H1 (cell line): ENCODE results near the gene GJD2. TPM values are rescaled to one million over a fixed set of nuclear protein-coding genes. Genes with fewer than 3 reads are reported as not detected.

Source experiments
- CTCF ChIA-PET: fragments of 300-600 bp; sonication (Branson Sonifier 250); formaldehyde crosslinking; loops from one replicate; lab custom pipeline; 2021; ENCODE audit not compliant: partially characterized antibody; lab: Charles Lee
- POLR2A ChIA-PET: fragments of 300-600 bp; sonication (Branson Sonifier 250); formaldehyde crosslinking; loops from one replicate; lab custom pipeline; 2021; ENCODE audit warnings: inconsistent platforms; ENCODE audit not compliant: partially characterized antibody; lab: Charles Lee
- DNase-seq, 2 experiments: peaks; one replicate each; pipeline versions ENCODE4 v3.0.0 to v3.0.0-alpha.2; 2010 to 2022; ENCODE audit warnings: low spot score in 2 of 2, low read depth in 1 of 2, mixed read lengths in 1 of 2
- FAIRE-seq: peaks from 2 replicates; lab custom pipeline; 2011; peaks lifted over from hg19 to GRCh38; lab: Jason Lieb, UNC
- H2AFZ ChIP-seq: 2 replicates; pipeline ENCODE4 v1.8.1; 2012; ENCODE audit warnings: low read length, inconsistent platforms
- H2AK5ac ChIP-seq: 2 replicates; pipeline ENCODE4 v1.6.1; 2013; ENCODE audit warnings: low read depth, low read length
- H2BK120ac ChIP-seq: replicated peaks from 2 replicates; pipeline ENCODE3; 2013; ENCODE audit warnings: low read depth, low read length, inconsistent platforms
- H2BK12ac ChIP-seq: 2 replicates; pipeline ENCODE4 v1.6.1; 2013; ENCODE audit warnings: low read depth, low read length
- H2BK15ac ChIP-seq: 2 replicates; pipeline ENCODE4 v1.6.1; 2013; ENCODE audit warnings: low read length
- H2BK20ac ChIP-seq: 2 replicates; pipeline ENCODE4 v1.6.1; 2013; ENCODE audit warnings: low read length
- H2BK5ac ChIP-seq: 2 replicates; pipeline ENCODE4 v1.6.1; 2013; ENCODE audit warnings: low read depth, low read length
- H3K14ac ChIP-seq: 2 replicates; pipeline ENCODE4 v1.6.1; 2013; ENCODE audit warnings: inconsistent platforms; ENCODE audit not compliant: insufficient read length
- H3K18ac ChIP-seq: 2 replicates; pipeline ENCODE4 v1.6.1; 2013; ENCODE audit warnings: low read length; ENCODE audit errors: extremely low read depth
- H3K23ac ChIP-seq: 2 replicates; pipeline ENCODE4 v1.6.1; 2013; ENCODE audit warnings: inconsistent platforms; ENCODE audit not compliant: insufficient read length
- H3K23me2 ChIP-seq: 2 replicates; pipeline ENCODE4 v1.6.1; 2013; ENCODE audit warnings: low read depth, low read length
- H3K27ac ChIP-seq: 2 replicates; pipeline ENCODE4 v1.6.1; 2011; ENCODE audit warnings: low read depth, low read length, inconsistent platforms
- H3K27me3 ChIP-seq, 4 experiments: replicated peaks in 1 of 4; 1 replicate in 1 of 4; 2 replicates in 3 of 4; pipeline versions ENCODE4 v1.6.1 to v1.8.1; 2011 to 2013; ENCODE audit warnings: low read length in 3 of 4, mild to moderate bottlenecking in 3 of 4, inconsistent platforms in 2 of 4, mixed read lengths in 2 of 4, moderate library complexity in 1 of 4; ENCODE audit not compliant: control insufficient read depth in 3 of 4, insufficient read depth in 3 of 4; ENCODE audit errors: extremely low read depth in 1 of 4
- H3K36me3 ChIP-seq, 4 experiments: 2 replicates each; pipeline versions ENCODE4 v1.6.1 to v1.8.1; 2011 to 2013; ENCODE audit warnings: mild to moderate bottlenecking in 4 of 4, low read length in 3 of 4, moderate library complexity in 2 of 4, control low read depth in 1 of 4, inconsistent platforms in 1 of 4; ENCODE audit not compliant: insufficient read depth in 4 of 4, control insufficient read depth in 2 of 4
- H3K4ac ChIP-seq: replicated peaks from 2 replicates; pipeline ENCODE3; 2013; ENCODE audit warnings: low read length, low read depth, mixed read lengths, inconsistent platforms; ENCODE audit not compliant: insufficient read length
- H3K4me1 ChIP-seq, 4 experiments: replicated peaks in 1 of 4; 1 replicate in 1 of 4; 2 replicates in 3 of 4; pipeline versions ENCODE4 v1.6.1 to v1.8.1; 2011 to 2013; ENCODE audit warnings: low read length in 3 of 4, inconsistent platforms in 2 of 4, mixed read lengths in 1 of 4; ENCODE audit not compliant: insufficient read depth in 4 of 4, control insufficient read depth in 3 of 4
- H3K4me2 ChIP-seq, 2 experiments: 2 replicates each; pipeline versions ENCODE4 v1.6.1 to v1.8.1; 2011 to 2013; ENCODE audit warnings: low read depth in 2 of 2, low read length in 2 of 2, control low read depth in 1 of 2, inconsistent platforms in 1 of 2, mild to moderate bottlenecking in 1 of 2; ENCODE audit not compliant: insufficient read depth in 1 of 2
- H3K4me3 ChIP-seq, 4 experiments: fragments of 200-600, 300-600 bp in 1 of 4; sonication (generic), shearing (Covaris generic), sonication (Bioruptor Twin) in 1 of 4; 2 replicates each; pipeline versions ENCODE4 v1.5.1 to v1.8.1; 2011 to 2016; ENCODE audit warnings: low read length in 4 of 4, low read depth in 3 of 4, control low read depth in 2 of 4, inconsistent platforms in 2 of 4, mild to moderate bottlenecking in 2 of 4, mixed read lengths in 1 of 4, moderate library complexity in 1 of 4; ENCODE audit not compliant: insufficient read depth in 2 of 4; ENCODE audit errors: extremely low read depth in 1 of 4
- H3K56ac ChIP-seq: replicated peaks from 2 replicates; pipeline ENCODE3; 2013; ENCODE audit warnings: low read depth, mild to moderate bottlenecking, mixed read lengths, low read length, inconsistent platforms; ENCODE audit not compliant: insufficient read length
- H3K79me1 ChIP-seq: 2 replicates; pipeline ENCODE4 v1.6.1; 2013; ENCODE audit warnings: low read depth, low read length, control low read depth
- H3K79me2 ChIP-seq, 2 experiments: 2 replicates each; pipeline versions ENCODE4 v1.6.1 to v1.8.1; 2012 to 2013; ENCODE audit warnings: low read length in 2 of 2, mild to moderate bottlenecking in 2 of 2, inconsistent platforms in 1 of 2; ENCODE audit not compliant: insufficient read depth in 2 of 2, control insufficient read depth in 1 of 2
- H3K9ac ChIP-seq, 4 experiments: replicated peaks in 1 of 4; 1 replicate in 1 of 4; 2 replicates in 3 of 4; pipeline versions ENCODE4 v1.6.1 to v1.8.1; 2011 to 2013; ENCODE audit warnings: low read depth in 3 of 4, low read length in 3 of 4, control low read depth in 2 of 4, mild to moderate bottlenecking in 2 of 4, moderate library complexity in 2 of 4, inconsistent platforms in 1 of 4; ENCODE audit errors: extremely low read depth in 1 of 4
- H3K9me3 ChIP-seq, 2 experiments: 2 replicates each; pipeline versions ENCODE4 v1.6.1 to v1.8.1; 2012 to 2013; ENCODE audit warnings: mild to moderate bottlenecking in 2 of 2, moderate library complexity in 2 of 2, control low read depth in 1 of 2, inconsistent platforms in 1 of 2, low read depth in 1 of 2, low read length in 1 of 2, mixed read lengths in 1 of 2; ENCODE audit not compliant: insufficient read depth in 2 of 2
- H4K20me1 ChIP-seq, 2 experiments: replicated peaks in 1 of 2; 2 replicates each; pipeline versions ENCODE3 to v1.8.1; 2011 to 2013; ENCODE audit warnings: inconsistent platforms in 2 of 2, low read length in 2 of 2, mild to moderate bottlenecking in 1 of 2; ENCODE audit not compliant: insufficient read depth in 2 of 2, control insufficient read depth in 1 of 2
- H4K5ac ChIP-seq: 2 replicates; pipeline ENCODE4 v1.6.1; 2013; ENCODE audit warnings: low read length, low read depth, mixed read lengths, inconsistent platforms; ENCODE audit not compliant: insufficient read length
- H4K8ac ChIP-seq: 2 replicates; pipeline ENCODE4 v1.8.0; 2013; ENCODE audit warnings: mild to moderate bottlenecking, moderate library complexity, low read length, inconsistent platforms; ENCODE audit not compliant: insufficient read depth; ENCODE audit errors: extremely low read depth
- H4K91ac ChIP-seq: replicated peaks from 2 replicates; pipeline ENCODE3; 2013; ENCODE audit warnings: low read length, mixed read lengths, inconsistent platforms; ENCODE audit not compliant: insufficient read length
- JUN ChIP-seq: IDR thresholded peaks from 2 replicates; pipeline ENCODE4 v1.6.1; 2011; ENCODE audit warnings: low read depth, mild to moderate bottlenecking, improper control_type of control experiment, low read length
- POLR2AphosphoS5 ChIP-seq: IDR thresholded peaks from 2 replicates; pipeline ENCODE4 v1.6.1; 2011; ENCODE audit warnings: low read depth, low read length
- SIX5 ChIP-seq: IDR thresholded peaks from 2 replicates; pipeline ENCODE4 v1.6.1; 2011; ENCODE audit warnings: mild to moderate bottlenecking, low read depth, low read length
- SRF ChIP-seq: IDR thresholded peaks from 2 replicates; pipeline ENCODE4 v1.6.1; 2011; ENCODE audit warnings: mild to moderate bottlenecking, low read depth, low read length, moderate library complexity
- WGBS, 2 experiments: shearing (Covaris generic) in 1 of 2; methylation state at CpG; one replicate each; pipeline versions ENCODE4 v1.1.6 to v1.1.7; 2013 to 2015; ENCODE audit warnings: low lambda C conversion rate in 2 of 2, mixed read lengths in 2 of 2, inconsistent platforms in 1 of 2, low coverage in 1 of 2, missing lambda C conversion rate in 1 of 2; ENCODE audit not compliant: insufficient replicate concordance in 2 of 2, insufficient coverage in 1 of 2, insufficient read length in 1 of 2; ENCODE audit errors: extremely low coverage in 1 of 2, missing lambda C conversion rate in 1 of 2; 5-methylcytosine and 5-hydroxymethylcytosine counted together
- polyA plus RNA-seq, 7 experiments: library from polyadenylated mRNA; depleted of rRNA in 3 of 7; stranded (reverse) in 5 of 7; unstranded in 2 of 7; fragments of >200 nt in 5 of 7; fragments of 200-250 nt in 2 of 7; gene quantifications; 1 replicate in 5 of 7; 2 replicates in 1 of 7; 4 replicates in 1 of 7; pipeline versions ENCODE4 v1.2.1 to v1.2.3, GENCODE V29; 2011 to 2013; ENCODE audit warnings: missing spikeins in 2 of 7, mixed read lengths in 2 of 7
- total RNA-seq: library from RNA; stranded (reverse); fragmentation: NEBNext Ultra II Directional; extraction: Animal tissue kit (Norgen Biotek cat#: 25700); gene quantifications from 2 replicates; pipeline ENCODE4 v1.2.1, GENCODE V29; 2021
- TF ChIP-seq, protein P1 (sequence below): IDR thresholded peaks from 2 replicates; pipeline ENCODE4 v1.6.1; 2011; ENCODE audit warnings: low read length, improper control_type of control experiment

GJD2 gene
- total and polyA plus RNA-seq, 2 of the 8 experiments (the other 6 are each of a cell fraction or from before 2014, with no cell fraction given): 0.39 to 0.54 TPM

- H3K4me3 ChIP-seq: no peak overlapping the region
- H2AFZ ChIP-seq: no peak overlapping the region
- H2BK12ac ChIP-seq: no peak overlapping the region
- FAIRE-seq (no peak), DNase-seq (no peak)
- H3K27me3 ChIP-seq: no peaks in the 10 kb centered on the region; a peak in 1 of 7 replicates
- TF ChIP-seq, protein P1, sequence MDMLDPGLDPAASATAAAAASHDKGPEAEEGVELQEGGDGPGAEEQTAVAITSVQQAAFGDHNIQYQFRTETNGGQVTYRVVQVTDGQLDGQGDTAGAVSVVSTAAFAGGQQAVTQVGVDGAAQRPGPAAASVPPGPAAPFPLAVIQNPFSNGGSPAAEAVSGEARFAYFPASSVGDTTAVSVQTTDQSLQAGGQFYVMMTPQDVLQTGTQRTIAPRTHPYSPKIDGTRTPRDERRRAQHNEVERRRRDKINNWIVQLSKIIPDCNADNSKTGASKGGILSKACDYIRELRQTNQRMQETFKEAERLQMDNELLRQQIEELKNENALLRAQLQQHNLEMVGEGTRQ: no peak
- no peak for TF ChIP-seq POLR2AphosphoS5
- TF ChIP-seq SRF: no peak
- TF ChIP-seq JUN: no peak
- TF ChIP-seq SIX5: no peak
- POLR2A ChIA-PET: no interaction called here
- no peaks in the 10 kb centered on the region for H4K20me1 ChIP-seq
- no peak overlapping the region for H2AK5ac ChIP-seq
- H3K18ac ChIP-seq: no peak overlapping the region
- H3K79me1 ChIP-seq: no peaks in the 10 kb centered on the region
- H4K5ac ChIP-seq: no peak overlapping the region
- no peak overlapping the region for H3K23ac ChIP-seq
- no peak overlapping the region for H4K8ac ChIP-seq
- CTCF ChIA-PET: interaction anchor here (1.0 kb wide), 1 partner anchor 44 kb away, joined by 3 read pairs; no protein-coding TSS in a partner anchor
- H3K79me2 ChIP-seq: no peaks in the 10 kb centered on the region
- H3K27ac ChIP-seq: no peak overlapping the region
- H3K9me3 ChIP-seq: no peaks in the 10 kb centered on the region
- H3K9ac ChIP-seq: no peak overlapping the region
- H2BK5ac ChIP-seq: no peak overlapping the region
- H3K56ac ChIP-seq: no peak overlapping the region
- H3K36me3 ChIP-seq: no peaks in the 10 kb centered on the region
- no peaks in the 10 kb centered on the region for H3K4me1 ChIP-seq
- no peaks in the 10 kb centered on the region for H3K23me2 ChIP-seq
- H3K14ac ChIP-seq: no peak overlapping the region
- H2BK20ac ChIP-seq: no peak overlapping the region
- no peak overlapping the region for H3K4me2 ChIP-seq
- H4K91ac ChIP-seq: no peak overlapping the region
- H2BK15ac ChIP-seq: no peak overlapping the region
- WGBS, 2 experiments: 98% methylated on average over 2 of the region's 2 CpGs; no CpG with 5 or more reads in 1 of the 2 experiments
- no peak overlapping the region for H2BK120ac ChIP-seq
- no peak overlapping the region for H3K4ac ChIP-seq
Observed at GRCh38 chr15:34739346-34739745, 15.5 kb downstream of the GJD2 start.
